ENCODE data around the gene CFAP251. TPM values are rescaled to one million over a fixed set of nuclear protein-coding genes. Genes with fewer than 3 reads are reported as not detected.

CFAP251 gene
- total and polyA plus RNA-seq, 2 of the 13 experiments (the other 11 are each of a cell fraction or from before 2014, with no cell fraction given) = 0.30 to 0.42 TPM

GRCh38 chr12:121925358-121925695 is 6.9 kb downstream of the CFAP251 start (continued):
- TF ChIP-seq TRIM22 (IDR thresholded peaks at IDR 0.05) (no peak), ZBTB7B (CRISPR knock-in tag; IDR thresholded peaks at IDR 0.05) (no peak), DMAP1 (CRISPR knock-in tag; IDR thresholded peaks at IDR 0.05) (no peak), FOSL1 (CRISPR knock-in tag; IDR thresholded peaks at IDR 0.05; ENCODE audit: borderline replicate concordance) (no peak), TEF (CRISPR knock-in tag; IDR thresholded peaks at IDR 0.05) (no peak), PRDM15 (CRISPR knock-in tag; IDR thresholded peaks at IDR 0.05) (no peak), ZNF496 (CRISPR knock-in tag; IDR thresholded peaks at IDR 0.05; ENCODE audit: insufficient replicate concordance) (no peak)
